Fibroblast of gingiva (primary cell): ENCODE data around the gene PHGDH.
"Not testable (repeated sequence)": the region's sequence is repeated elsewhere in the genome, so short reads cannot be mapped to it uniquely, and the experiment has no call there.

Experiments used
- DNase-seq: peaks from one replicate; pipeline ENCODE4 v3.0.0-alpha.2; 2011; ENCODE audit warnings: low read depth

Gene PHGDH

GRCh38 chr1:119762953-119763352 is 51.2 kb downstream of the PHGDH start:
- no peak for DNase-seq

GRCh38 chr1:119764220-119764619 is 52.5 kb downstream of the PHGDH start:
- DNase-seq: no peak

GRCh38 chr1:119766374-119766794 is 54.6 kb downstream of the PHGDH start:
- DNase-seq: no peak

- DNase-seq: no peak
These were observed 55.8 kb downstream of the PHGDH start for GRCh38 chr1:119767486-119767885.

- DNase-seq: no peak
These were observed 57.0 kb downstream of the PHGDH start, which contains the start of gene HMGCS2 for GRCh38 chr1:119768778-119769177. HMGCS2 (minus strand) TSS chr1:119768905; CDS start chr1:119768844, 61 bp downstream.

- DNase-seq: no peak
These were observed 59.3 kb downstream of the PHGDH start for GRCh38 chr1:119771016-119771415.

GRCh38 chr1:119771770-119772169 is 60.0 kb downstream of the PHGDH start:
- DNase-seq: peak; percentile 47

- DNase-seq: no peak
These were observed 60.6 kb downstream of the PHGDH start for GRCh38 chr1:119772298-119772697.

- peak; percentile 47 for DNase-seq
These were observed 62.0 kb downstream of the PHGDH start for GRCh38 chr1:119773711-119774241.

GRCh38 chr1:119774746-119775490 is 63.2 kb downstream of the PHGDH start:
- DNase-seq: no peak

- no peak for DNase-seq
These were observed 66.6 kb downstream of the PHGDH start for GRCh38 chr1:119778359-119778758.

GRCh38 chr1:119778886-119779560 is 67.3 kb downstream of the PHGDH start:
- DNase-seq: peak; percentile 42

- peak; percentile 74 for DNase-seq
These were observed 68.2 kb downstream of the PHGDH start for GRCh38 chr1:119779869-119780356.

GRCh38 chr1:119781434-119782210 is 69.9 kb downstream of the PHGDH start:
- no peak for DNase-seq

GRCh38 chr1:119782631-119783325 is 71.0 kb downstream of the PHGDH start:
- no peak for DNase-seq

GRCh38 chr1:119783354-119784185 is 71.8 kb downstream of the PHGDH start:
- DNase-seq: no peak

- peak; percentile 74 for DNase-seq
These were observed 72.6 kb downstream of the PHGDH start for GRCh38 chr1:119784191-119784781.

- DNase-seq: not testable (repeated sequence)
These were observed 74.3 kb downstream of the PHGDH start for GRCh38 chr1:119786046-119786445.

GRCh38 chr1:119786473-119787050 is 74.8 kb downstream of the PHGDH start:
- not testable (repeated sequence) for DNase-seq

GRCh38 chr1:119787776-119788175 is 76.0 kb downstream of the PHGDH start:
- peak; percentile 26 for DNase-seq
